GM10847 (cell line): ENCODE measurements around the gene TAAR5.

Source experiments
- POLR2A ChIP-seq: IDR thresholded peaks from 2 replicates; pipeline ENCODE4 v1.6.1; 2011; ENCODE audit not compliant: insufficient read length; ENCODE audit errors: extremely low read depth

TAAR5 gene, protein sequence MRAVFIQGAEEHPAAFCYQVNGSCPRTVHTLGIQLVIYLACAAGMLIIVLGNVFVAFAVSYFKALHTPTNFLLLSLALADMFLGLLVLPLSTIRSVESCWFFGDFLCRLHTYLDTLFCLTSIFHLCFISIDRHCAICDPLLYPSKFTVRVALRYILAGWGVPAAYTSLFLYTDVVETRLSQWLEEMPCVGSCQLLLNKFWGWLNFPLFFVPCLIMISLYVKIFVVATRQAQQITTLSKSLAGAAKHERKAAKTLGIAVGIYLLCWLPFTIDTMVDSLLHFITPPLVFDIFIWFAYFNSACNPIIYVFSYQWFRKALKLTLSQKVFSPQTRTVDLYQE

DNA sequence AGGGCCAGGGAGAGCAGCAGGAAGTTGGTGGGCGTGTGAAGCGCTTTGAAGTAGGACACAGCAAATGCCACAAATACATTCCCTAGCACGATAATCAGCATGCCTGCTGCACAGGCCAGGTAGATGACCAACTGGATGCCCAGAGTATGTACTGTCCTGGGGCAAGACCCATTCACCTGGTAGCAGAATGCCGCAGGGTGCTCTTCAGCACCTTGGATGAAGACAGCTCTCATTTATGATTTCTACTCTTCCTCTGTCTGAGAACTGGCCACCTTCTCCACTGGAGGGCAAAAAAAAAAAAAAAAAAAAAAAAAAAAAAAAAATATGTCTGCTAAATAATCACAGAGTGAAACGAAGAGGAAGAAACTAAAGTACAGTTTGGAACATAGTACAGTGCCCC lies at the start of gene TAAR5:
Gene TAAR5, minus strand, starts transcription at position 288 of the 400 bp plus-strand sequence. Its CDS starts 55 bp downstream, at position 233.
- TF ChIP-seq POLR2A: no peak

DNA sequence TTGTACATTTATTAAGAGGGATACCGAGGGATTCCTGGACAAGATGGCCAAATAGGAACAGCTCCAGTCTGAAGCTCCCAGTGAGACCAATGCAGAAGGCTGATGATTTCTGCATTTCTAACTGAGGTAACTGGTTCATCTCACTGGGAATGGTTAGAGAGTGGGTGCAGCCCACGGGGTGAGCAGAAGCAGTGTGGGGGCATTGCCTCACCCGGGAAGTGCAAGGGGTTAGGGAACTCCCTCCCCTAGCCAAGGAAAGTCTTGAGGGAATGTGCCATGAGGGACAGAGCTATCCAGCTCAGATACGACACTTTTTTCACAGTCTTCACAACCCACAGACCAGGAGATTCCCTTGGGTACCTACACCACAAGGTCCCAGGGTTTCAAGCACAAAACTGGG lies 45.3 kb upstream of the TAAR5 start:
- no peak for TF ChIP-seq POLR2A

DNA sequence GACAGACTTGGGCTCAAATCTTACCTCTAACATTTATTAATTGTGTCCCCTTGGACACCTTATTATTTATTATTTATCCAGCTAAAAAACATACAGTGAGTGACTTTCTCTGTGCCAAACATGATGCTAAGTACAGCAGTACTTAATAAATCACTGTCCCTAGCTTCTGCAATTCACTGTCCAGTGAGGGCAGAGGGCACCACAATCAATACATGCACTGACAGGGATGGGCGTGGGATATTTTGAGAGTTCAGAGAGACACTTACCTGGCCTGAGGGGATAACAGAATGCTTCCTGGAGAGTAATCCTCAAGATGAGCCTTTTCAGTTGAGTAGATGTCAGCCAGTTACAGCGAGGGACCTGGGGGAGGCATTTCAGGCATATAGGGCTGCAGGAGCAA lies 43.8 kb upstream of the TAAR5 start:
- TF ChIP-seq POLR2A: no peak

DNA sequence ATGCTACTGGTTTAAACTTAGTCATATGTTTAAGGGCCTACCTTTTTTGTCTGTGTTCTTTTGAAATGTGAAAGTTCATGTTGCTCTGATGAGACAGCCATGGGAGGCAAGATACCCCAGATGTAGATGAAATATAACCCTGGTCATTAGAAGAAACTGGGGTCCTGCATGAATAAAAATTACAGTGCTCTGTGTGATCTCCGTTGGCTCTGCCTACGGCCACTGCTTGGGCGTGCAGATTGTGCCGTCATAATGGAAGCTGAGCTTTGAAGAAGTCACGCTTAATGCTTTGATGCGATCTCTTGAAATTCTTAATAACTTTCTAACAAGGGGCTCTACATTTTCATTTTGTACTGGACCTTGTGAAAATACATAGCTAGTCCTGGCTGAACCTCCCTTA lies 34.6 kb upstream of the TAAR5 start, which contains the start of gene TAAR2:
Gene TAAR2, minus strand, starts transcription at position 101 of the 400 bp plus-strand sequence. Its CDS starts 0 bp downstream, at position 101.
- no peak for TF ChIP-seq POLR2A

DNA sequence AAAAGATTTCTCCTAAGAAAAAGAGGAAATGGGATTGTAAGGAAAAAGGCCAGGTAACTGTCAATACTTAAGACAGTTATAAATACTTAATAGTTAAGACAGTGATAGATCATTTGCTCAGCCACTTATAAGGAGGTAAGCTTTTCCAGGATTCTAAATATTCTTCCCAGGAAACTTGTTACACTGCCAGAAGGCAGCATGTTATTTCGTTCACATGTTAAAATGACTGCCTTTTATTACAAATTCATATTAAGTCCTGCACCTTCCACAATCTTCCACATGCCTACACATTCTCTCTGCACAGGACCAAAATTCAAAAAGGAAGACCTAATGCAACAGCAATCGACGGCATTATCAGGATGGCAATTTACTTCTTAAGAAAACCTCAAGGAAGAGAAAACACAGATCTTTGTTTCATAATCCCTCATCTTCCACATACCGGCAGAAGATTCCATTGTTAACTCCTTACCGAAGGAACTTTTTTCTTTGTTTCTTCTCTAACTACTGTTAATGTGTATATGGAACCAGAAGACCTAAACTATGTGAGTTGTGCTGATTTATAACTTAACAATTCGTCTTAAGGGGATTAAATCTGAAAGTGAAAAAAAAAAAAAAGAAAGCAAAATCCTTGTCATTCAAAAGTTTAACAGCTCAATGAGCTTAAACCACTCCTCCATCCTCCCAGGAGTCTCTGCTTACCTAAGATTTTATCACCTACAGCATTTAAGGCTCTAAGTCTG lies 33.7 kb upstream of the TAAR5 start:
- no peak for TF ChIP-seq POLR2A

DNA sequence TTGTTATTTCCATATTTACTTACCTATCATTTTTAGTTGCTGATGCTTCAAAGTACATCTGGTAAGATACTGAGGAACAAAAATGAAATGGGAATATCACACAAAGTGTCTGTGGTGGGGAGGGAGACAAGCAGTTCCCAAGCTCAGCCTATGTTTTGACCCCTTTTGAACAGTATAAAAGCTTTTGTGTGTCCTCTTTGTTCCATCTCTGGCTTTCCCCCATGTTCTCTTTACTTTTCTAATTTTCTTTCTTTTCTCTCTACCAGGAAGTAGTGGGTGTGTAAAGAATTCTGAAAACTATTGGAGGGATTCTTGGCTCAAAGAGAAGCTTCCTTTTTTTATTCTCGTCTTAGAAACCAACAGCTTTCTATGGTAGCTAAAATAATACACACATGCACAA lies 27.1 kb upstream of the TAAR5 start:
- no peak for TF ChIP-seq POLR2A

DNA sequence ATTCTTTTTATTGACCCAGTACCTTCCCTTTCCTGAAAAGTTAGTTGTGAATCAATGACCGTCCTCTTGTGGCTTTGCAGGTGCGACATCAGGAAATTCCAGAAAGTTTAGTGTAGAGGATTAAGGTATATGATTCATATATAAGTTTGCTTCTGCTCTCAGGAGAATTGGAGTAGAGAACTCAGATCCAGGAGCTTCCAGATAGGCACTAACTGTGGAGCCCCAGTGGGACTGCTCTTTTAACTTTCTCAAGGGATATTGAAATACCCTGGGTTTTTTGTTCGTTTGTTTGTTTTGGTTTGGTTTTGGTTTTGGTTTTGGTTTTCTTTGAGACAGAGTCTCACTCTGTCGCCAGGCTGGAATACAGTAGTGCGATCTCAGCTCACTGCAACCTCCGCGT lies 25.0 kb upstream of the TAAR5 start:
- TF ChIP-seq POLR2A: no peak

DNA sequence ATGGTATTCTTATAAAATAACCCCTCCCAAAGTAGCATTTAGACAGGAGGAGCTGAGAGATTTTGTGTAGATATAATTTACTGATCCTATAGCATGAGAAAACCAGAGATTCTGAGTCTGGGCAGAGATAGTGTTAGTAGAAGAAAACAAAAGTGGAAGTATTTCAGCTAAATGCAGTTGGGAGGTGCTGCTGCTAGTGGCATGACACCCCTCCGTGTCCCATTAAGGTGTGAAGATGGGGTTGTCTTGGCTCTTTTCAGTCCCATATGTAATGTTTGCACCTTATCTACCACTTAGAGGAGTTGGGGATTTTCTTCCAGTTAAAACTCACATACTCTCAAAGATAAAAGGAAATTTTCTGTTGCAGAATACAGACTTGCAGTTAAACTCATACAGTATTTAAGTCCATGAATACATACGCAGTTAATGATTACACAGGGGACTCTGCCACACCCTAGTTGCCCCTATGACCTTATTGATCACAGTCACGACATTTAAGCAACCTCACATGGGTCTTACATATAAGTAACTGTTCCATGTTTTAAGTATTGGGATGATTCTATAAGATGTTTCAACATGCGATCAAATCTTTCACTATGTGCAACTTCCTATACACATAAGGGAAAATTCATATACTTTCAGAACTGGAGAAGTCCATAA lies 23.0 kb upstream of the TAAR5 start:
- no peak for TF ChIP-seq POLR2A

DNA sequence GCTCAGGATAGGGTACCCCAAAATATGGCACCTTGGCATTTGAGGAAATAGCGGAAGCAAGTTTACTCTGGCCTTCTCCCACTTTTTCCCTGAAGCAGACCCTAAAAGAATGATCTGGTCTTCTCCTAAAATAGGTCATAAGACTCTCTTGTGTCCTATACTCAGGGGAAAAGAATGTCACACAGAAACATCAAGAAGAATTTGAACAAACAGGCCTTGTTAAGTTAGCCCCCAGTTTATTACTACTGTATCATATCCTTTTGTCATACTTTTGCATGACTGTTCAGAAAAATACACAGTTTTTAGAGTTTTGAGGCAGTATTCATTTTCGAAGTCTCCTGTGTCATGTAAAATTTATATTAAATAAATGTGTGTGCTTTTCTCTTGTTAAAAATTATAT lies 22.1 kb upstream of the TAAR5 start:
- no peak for TF ChIP-seq POLR2A

DNA sequence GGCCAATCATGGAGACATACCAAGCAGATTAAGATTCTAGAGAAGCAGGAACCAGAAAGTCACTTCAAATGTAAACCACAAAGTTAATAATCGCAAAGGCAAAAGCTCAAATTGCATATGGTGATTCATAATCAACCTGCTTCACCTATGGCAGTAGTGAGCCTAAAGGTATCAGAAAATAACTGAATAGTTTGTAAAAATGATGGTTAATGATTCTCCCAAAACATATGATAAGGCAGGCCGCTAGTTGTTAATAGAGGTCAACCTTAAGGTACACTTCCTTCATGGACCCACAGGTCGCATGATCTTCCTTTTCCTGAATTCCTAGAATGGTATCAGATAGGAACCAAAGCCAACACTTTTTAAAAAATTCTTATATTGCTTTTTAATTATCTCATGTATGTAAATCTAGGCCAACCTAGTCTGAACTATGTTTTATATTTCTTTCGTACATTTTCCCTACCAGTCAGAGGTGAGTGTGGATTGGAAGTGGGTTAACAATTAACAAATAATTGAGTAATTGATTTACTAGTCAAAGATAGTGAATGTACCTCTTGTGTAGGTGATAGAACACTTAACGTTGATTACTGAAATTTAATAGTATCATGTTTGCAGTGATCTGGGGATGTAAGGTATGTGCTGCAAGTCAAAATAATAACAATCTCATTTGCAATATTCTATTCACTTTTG lies 18.1 kb upstream of the TAAR5 start:
- no peak for TF ChIP-seq POLR2A

DNA sequence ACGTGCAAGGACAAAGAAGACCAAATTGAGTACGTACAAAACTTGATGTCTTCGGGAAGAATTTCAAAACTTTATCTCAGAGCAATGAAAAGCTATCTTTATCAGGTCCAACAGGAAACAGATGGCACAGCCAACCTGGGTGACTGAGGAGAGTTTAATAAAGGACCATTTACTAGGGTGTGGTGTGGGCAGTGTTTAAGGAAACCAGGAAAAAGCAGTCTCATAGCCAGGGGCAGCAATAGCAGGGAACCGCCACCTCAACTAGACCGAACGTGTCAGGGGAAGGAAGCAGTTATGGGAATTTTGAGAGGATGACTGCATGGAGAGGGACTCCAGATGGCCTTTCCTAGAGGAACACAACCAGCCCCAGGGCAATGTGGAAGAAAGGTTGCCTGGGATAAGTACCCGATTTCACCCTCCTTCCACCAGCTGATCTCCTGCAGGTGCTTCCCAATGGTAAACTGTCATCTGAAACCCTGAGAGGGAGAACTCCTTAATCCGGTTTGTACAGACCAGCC lies 15.2 kb upstream of the TAAR5 start:
- TF ChIP-seq POLR2A: no peak

DNA sequence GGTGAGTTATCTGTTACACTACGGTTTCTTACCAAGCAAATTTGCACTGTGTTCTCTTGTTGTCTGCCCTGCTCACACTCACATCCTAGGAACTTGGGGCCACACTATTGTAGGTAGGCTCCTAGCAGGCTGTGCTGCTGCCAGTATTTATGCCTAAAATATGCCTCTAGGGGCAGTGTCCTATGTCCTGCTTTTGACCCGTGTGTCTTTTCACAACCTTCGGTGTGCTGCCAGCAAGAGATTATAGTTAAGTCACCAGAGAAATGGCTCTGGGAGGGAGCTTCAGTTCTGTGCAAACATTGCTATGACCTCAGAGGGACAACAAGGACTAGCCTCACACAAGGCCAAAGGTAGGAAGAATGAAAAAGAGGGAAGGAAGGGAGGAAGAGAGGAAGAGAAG lies 8.9 kb upstream of the TAAR5 start:
- TF ChIP-seq POLR2A: no peak

DNA sequence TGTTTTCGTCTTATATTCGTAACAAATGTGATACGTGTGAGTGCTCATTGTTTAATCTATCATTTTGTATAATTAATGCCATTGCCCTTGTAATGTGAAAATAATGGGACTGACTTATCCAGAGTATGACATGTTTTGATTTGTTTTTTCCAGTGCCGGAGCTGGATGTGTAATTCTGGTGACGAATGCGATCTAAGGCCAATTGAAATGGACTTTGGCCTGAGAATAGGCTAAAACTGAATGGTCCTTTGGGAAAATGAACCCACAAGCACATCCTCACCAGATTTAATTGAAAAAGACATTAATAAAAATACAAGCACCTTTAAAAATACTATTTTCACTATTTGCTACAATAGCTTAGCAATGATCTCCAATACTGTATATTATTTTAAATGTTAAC lies 6.7 kb upstream of the TAAR5 start:
- TF ChIP-seq POLR2A: no peak

DNA sequence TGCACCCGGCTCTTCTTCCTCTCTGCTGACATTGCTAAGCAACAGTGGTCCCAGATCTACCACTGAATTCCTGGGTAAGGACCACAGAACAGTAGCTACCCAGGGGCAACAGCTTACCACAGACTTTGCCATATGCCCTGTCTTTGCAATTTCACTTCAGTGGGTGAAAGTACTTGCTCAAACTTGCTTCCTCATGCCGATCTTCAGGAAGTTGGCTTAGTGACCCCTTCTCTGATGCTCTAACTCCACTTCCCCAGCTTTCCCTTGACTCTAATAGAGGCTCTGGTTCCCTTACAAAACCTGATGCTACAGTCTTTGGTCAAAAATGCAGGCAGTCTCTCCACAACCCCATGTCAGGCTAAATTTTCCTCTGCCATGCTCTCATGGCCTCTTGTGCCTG lies 3.3 kb upstream of the TAAR5 start:
- no peak for TF ChIP-seq POLR2A

DNA sequence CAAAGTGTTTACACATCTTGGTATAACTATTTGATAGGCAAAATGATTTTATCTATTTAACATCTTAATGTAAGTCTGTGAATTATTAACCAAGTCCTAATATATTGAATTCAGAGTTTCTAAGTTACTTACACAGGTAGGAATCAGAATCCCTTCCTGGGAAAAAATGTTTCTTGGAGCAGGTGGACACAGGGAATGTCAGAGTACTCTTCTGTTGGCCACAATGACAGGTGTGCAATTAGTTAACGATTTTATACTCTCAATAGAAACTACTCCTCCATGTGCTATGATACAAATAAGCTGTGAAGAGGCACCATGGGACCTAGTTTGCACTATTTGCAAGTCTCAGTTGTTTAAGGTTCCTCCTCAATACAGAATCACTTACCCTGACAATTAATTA lies 821 bp upstream of the TAAR5 start:
- no peak for TF ChIP-seq POLR2A
